ENCODE measurements around the gene EMC8.
A peak's percentile ranks its signal among the peaks of the same experiment; 100 is the strongest.
"Not testable (repeated sequence)": the region's sequence is repeated elsewhere in the genome, so short reads cannot be mapped to it uniquely, and the experiment has no call there.

EMC8 gene

DNA sequence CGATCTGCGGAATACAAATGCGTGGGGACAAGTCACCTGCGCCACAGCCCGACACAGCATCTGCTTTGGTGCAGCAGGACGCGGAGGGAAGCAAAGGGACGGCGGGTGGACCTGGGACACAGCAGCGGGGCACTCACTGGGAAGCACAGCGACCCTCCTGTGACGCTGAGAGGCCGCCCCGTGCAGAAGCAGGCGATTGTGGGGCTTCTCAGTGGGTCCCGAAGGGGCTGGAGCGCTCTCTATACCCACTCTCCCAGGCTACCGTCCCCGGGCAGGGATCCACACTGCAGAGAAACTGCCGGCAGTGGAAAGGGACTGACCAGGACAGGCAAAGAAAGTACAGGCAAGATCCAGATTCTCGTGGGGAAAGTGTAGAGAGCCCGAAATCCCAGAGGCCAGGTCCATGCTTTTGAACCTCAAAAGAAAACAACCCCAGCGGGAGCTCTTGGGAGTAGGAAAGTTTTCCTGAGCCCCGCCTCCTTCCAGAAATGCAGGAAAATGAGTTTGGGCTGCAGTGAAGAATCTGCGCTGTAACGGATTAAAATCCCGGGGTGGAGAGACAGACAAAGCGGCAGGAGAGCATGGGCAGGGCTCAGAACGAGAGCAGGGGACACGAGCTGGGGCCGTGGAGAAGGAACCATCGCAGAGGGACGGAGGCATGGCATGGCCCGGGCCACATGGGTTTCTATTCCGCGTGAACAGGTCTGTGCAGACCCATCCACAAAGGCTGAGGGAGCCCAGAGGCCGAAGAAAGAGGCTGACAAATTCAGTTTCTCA is 12.9 kb upstream of the EMC8 start:
- DNase-seq, result no peak

DNA sequence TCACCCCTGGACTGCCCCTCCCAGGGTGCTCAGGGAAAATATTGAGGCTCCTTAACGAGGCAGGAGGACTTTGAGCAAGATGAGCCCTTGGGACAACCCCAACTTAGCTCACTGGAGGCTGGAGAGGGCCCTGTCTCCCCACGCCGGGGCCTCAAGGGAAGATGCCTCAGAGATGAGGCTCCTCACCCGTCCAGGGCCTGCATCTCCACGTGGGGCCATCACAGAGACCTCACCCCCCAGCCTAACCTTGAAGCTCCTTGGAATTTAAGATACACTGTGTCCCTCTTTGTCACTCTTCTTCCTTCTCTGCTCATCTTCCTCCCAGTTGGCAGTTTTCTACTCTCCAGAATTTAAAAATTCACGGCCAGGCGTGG is 11.4 kb upstream of the EMC8 start:
- DNase-seq, result no peak

GRCh38 chr16:85810097-85810741 is 10.9 kb upstream of the EMC8 start:
- DNase-seq, result no peak

DNA sequence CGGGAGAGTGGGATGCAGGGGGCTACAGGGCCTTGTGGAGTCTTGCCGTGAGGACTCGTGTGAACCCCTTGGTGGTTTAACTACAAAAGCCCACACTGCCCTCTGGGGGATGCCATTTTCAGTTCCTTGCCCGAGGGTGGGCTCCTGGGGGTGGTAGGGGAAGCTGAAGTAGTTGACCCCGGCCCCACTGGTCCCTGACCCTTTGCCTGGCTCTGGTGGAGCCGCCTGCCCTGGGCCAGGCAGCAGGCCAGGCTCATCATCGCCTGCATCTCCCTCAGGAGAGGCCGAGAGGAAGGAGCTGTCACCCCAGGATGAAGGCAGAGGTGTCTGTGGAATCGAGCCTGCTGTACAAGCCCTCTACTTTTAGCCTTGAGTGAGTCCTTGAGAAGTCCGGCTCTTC is 10.3 kb upstream of the EMC8 start:
- DNase-seq, result no peak

DNA sequence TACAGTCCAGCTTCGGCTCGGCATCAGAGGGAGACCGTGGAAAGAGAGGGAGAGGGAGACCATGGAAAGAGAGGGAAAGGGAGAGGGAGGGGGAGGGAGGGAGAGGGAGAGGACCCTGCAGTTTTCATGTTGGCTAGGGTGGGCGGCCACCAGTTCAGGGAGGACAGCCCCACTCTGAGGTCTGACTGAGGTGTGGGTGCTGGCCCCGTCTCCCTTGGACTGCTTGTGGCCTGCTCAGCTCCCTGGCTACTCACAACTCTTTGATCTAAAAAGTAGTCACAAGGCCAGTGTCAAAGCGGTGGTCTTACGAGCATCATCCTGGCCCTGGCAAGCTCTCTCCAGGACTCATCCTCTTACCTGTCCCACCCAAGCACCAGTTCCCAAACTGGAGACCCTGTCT is 9.6 kb upstream of the EMC8 start:
- no peak for DNase-seq

GRCh38 chr16:85808104-85808503 is 8.8 kb upstream of the EMC8 start:
- not testable (repeated sequence) for DNase-seq

DNA sequence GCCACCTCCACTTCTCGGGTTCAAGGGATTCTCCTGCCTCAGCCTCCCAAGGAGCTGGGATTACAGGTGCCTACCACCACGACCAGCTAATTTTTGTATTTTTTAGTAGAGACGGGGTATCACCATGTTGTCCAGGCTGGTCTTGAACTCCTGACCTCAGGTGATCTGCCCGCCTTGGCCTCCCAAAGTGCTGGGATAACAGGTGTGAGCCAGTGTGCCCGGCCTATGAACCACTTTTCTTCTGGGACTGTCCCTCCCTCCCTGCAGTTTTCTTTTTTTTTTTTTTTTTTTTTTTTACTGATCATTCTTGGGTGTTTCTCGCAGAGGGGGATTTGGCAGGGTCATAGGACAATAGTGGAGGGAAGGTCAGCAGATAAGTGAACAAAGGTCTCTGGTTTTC is 8.0 kb upstream of the EMC8 start:
- DNase-seq, result not testable (repeated sequence)

- DNase-seq, result no peak
Measured at GRCh38 chr16:85806539-85806938, 7.2 kb upstream of the EMC8 start.

DNA sequence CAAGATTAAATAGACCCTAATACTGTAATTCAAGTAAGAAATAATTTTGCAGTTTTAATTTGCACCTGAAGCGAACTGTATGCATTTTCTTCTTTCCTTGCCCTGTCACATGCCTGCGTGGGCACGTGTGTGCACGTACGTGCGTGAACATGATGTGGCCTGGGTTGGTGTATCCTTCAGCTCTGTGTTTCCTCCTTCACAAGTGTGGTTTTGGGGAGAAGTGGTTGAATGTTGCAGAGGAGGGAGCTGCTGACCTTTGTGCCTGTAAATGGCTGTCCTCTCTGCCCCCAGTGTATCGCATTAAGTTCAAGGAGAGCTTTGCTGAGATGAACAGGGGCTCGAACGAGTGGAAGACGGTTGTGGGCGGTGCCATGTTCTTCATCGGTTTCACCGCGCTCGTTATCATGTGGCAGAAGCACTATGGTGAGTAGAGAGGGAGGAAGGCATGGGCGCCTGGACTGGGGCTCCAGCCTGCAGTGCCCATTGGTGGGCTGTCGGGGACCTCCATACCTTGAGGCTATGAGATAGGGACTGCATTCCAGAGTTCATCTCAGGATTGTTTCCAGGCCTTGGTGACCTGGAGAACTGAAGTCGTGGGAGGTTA is 6.2 kb upstream of the EMC8 start:
- DNase-seq, result no peak

- no peak for DNase-seq
Measured at GRCh38 chr16:85803570-85803969, 4.2 kb upstream of the EMC8 start.

DNA sequence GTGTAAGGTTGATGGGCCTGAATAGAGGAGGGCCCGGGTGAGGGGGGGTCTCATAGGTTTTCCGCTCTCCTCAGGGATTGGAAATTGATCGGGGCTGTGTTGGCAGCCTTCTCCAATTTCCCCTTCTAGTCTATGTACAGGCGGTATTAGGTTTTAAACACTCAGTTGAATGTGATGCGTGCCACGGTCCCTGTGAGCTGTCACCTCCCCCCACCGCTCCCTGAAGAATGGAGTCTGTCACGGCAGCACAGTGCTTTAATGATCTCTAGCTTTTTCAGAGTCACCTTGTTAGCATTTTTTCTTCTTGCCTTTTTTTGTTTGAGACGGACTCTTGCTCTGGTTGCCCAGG is 951 bp upstream of the EMC8 start:
- peak; percentile 81 for DNase-seq

GRCh38 chr16:85798901-85799496 is 345 bp downstream of the EMC8 start:
- peak; percentile 79 for DNase-seq

GRCh38 chr16:85798283-85798776 is 1.0 kb downstream of the EMC8 start:
- DNase-seq, result no peak

DNA sequence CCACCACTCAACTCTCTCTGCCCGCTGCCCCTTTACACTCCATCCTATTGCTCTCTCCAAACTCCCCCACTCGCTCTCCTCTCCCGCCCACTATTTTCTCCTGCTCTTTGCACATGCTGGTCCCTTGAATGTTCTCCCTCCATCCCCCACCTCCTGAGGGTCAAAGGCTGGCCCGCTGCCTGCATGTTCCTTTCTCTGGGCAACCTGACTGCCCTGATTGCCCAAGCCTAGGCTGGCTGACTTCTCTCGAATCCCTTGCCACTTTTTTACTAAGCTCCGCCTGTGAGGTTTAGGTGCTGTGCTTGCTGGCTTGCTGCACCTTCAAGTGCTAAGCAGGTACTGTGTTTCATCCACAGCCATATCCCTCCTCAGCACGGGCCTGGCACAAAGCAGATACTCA is 2.7 kb downstream of the EMC8 start:
- no peak for DNase-seq

- DNase-seq, result no peak
Measured at GRCh38 chr16:85796152-85796551, 3.2 kb downstream of the EMC8 start.

DNA sequence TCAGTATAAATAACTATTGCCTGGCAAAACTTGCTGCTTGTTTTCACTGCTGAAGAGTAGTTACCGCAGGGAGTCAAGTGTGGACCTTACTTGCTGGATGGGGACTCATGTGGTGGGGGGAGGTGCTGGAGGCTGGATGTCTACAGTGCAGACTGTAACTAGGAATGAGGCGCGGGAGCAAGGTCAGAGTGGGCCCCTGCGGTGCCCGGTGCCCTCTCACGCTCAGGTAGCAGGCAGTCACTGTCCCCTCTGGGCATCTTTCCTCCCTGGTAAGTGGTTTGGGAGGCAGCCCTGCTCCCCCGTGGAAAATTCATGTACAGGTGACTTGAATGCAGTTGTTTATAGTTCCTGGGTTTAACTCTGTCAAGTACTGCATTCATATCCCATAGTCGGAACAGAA is 4.6 kb downstream of the EMC8 start:
- DNase-seq, result no peak

GRCh38 chr16:85793662-85794298 is 5.6 kb downstream of the EMC8 start:
- DNase-seq, result no peak

DNA sequence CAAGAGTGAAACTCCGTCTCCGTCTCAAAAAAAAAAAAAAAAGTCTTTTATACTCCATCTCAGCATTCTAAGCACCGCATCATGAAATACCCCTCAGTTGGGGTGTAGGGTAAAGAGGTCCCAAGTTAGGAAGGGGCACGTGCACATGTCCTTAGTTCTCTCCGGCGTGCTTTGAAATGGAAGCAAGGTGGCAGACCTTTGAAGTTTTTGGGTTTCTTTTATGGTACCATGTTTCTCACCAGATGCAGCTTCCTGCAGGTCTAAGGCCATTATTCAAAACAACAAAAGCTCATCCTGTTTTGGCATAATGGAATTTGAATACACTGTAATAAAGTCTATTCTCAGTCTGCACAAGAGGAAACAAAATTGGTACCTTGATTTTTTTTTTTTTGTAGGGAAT is 9.6 kb downstream of the EMC8 start:
- no peak for DNase-seq

DNA sequence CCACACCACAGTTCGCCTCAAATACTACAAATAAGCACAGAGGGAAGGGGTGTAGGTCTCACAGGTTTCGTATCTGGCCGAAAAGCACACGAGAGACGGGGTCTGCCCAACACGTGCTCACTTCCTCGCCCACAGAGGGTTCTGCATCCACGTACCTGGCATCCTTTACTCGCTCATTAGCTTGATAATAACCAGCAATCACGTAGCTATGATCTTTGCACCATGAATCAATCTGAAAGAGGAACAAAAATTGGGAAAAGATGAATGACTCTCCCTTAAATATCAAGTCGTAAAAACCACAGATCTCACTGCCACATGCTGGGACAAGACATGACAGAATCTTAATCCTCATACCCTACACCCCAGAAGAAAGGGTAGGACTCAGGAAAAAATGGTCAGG is 10.5 kb downstream of the EMC8 start:
- DNase-seq, result no peak

GRCh38 chr16:85785927-85786326 is 13.4 kb downstream of the EMC8 start:
- no peak for DNase-seq

- no peak for DNase-seq
Measured at GRCh38 chr16:85784813-85785212, 14.5 kb downstream of the EMC8 start.

DNA sequence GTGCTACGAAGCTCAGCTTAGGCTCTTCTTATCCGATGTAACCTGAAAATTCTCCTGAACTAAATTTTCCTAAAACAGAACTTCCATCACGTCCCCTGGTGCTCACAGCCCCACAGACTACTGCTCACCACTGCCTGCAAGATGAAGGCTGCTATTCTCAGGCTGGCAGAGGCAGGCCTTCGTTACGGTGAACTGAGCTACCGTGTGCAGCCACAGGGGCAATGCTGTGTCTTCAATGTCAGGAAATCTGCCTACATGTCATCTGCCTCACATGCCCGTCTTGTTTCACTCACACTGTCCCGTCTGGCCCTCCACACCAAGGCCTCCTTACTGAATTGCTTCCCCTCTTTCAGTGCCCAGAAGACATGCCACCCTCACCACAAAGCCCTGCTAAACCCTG is 15.9 kb downstream of the EMC8 start:
- no peak for DNase-seq

DNA sequence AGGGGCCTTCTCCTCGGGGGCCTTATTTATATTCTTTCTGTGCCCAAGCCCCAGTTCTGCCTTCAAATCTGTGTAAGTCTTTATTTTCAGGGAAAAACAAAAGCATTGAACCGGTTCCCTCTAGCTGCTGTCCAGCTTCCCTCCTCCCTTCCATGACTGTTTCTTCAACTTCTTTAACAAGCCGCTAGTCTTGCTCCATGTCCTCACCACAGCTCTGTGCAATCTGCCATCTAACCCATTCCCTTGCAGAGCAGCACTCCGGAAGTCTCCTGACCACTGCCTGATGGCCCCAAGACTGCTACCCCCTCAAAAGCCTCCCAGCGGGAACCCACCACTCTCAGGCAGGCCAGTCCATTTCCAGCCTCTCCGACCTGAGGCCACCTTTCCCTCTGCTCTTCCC is 16.9 kb downstream of the EMC8 start:
- no peak for DNase-seq

All from activated effector memory CD4-positive, alpha-beta T cell treated with anti-CD3 and anti-CD28 coated beads, Interleukin-2, amount 50 U/mL, for 16 hours (primary cell).